ENCODE results near the gene WFS1. TPM values are rescaled to one million over a fixed set of nuclear protein-coding genes. Genes with fewer than 3 reads are reported as not detected.

The WFS1 gene
- total and polyA plus RNA-seq, 2 of the 13 experiments (the other 11 are each of a cell fraction or from before 2014, with no cell fraction given) = 39.1 to 42.2 TPM

GRCh38 chr4:6329478-6330383 is 60.1 kb downstream of the WFS1 start (continued):
- TF ChIP-seq FOXO1 (CRISPR knock-in tag; IDR thresholded peaks at IDR 0.05) (no peak), CHD2 (IDR thresholded peaks at IDR 0.05; ENCODE audit: low read depth, low read length) (no peak), MIXL1 (CRISPR knock-in tag; IDR thresholded peaks at IDR 0.05) (no peak), HNF4G (IDR thresholded peaks at IDR 0.05; ENCODE audit: borderline replicate concordance, low read depth, low read length) (peak; percentile 77), HNF4G (CRISPR knock-in tag; IDR thresholded peaks at IDR 0.05; ENCODE audit: borderline replicate concordance, low read depth) (peak; percentile 87), YEATS4 (CRISPR knock-in tag; IDR thresholded peaks at IDR 0.05; ENCODE audit: borderline replicate concordance) (no peak), GLI4 (CRISPR knock-in tag; IDR thresholded peaks at IDR 0.05; ENCODE audit: borderline replicate concordance) (no peak), E2F1 (CRISPR knock-in tag; IDR thresholded peaks at IDR 0.05) (no peak), TEF (CRISPR knock-in tag; IDR thresholded peaks at IDR 0.05) (no peak), KDM1A (CRISPR knock-in tag; IDR thresholded peaks at IDR 0.05) (no peak), GABPA (IDR thresholded peaks at IDR 0.05; ENCODE audit: low read depth, low read length) (no peak), GABPA (CRISPR knock-in tag; IDR thresholded peaks at IDR 0.05; ENCODE audit: low read depth) (no peak), ZBTB38 (CRISPR knock-in tag; IDR thresholded peaks at IDR 0.05) (0 out of 2 replicates have a peak, but pooled peaks have one; percentile 39), IRF2 (CRISPR knock-in tag; IDR thresholded peaks at IDR 0.05) (no peak), PBX3 (CRISPR knock-in tag; IDR thresholded peaks at IDR 0.05; ENCODE audit: borderline replicate concordance) (no peak), CREBL2 (CRISPR knock-in tag; IDR thresholded peaks at IDR 0.05; ENCODE audit: borderline replicate concordance) (no peak), CEBPZ (IDR thresholded peaks at IDR 0.05; ENCODE audit: low read length) (no peak), MAFG (CRISPR knock-in tag; IDR thresholded peaks at IDR 0.05) (no peak), HOXD1 (CRISPR knock-in tag; IDR thresholded peaks at IDR 0.05) (no peak), TRIM22 (IDR thresholded peaks at IDR 0.05) (no peak)
- TF ChIP-seq, protein P1, sequence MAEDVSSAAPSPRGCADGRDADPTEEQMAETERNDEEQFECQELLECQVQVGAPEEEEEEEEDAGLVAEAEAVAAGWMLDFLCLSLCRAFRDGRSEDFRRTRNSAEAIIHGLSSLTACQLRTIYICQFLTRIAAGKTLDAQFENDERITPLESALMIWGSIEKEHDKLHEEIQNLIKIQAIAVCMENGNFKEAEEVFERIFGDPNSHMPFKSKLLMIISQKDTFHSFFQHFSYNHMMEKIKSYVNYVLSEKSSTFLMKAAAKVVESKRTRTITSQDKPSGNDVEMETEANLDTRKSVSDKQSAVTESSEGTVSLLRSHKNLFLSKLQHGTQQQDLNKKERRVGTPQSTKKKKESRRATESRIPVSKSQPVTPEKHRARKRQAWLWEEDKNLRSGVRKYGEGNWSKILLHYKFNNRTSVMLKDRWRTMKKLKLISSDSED (CRISPR knock-in tag; IDR thresholded peaks at IDR 0.05) = no peak
